K562 (cell line): ENCODE results near the gene GCSH. TPM values are rescaled to one million over a fixed set of nuclear protein-coding genes. Genes with fewer than 3 reads are reported as not detected.

Source experiments
- ATAC-seq: fragments of 200-7000 bp; cut with Tn5 transposase; 3 replicates; pipeline ENCODE4 v1.9.1; 2020; ENCODE audit warnings: moderate library complexity
- BruUV-seq: library from RNA; stranded (reverse); fragments of 400-500 nt; replicated peaks from 2 replicates; lab custom pipeline; 2021; lab: Mats Ljungman, UMichigan
- CTCF ChIA-PET: fragments of 300-600 bp; formaldehyde crosslinking; extraction: SDS; loops from one replicate; lab custom pipeline; 2021; ENCODE audit warnings: low intra/inter-chr PET ratio; lab: Yijun Ruan, JAX
- POLR2A ChIA-PET: fragments of 300-600, 350-650 bp; sonication (Branson Sonifier 250); formaldehyde crosslinking; extraction: SDS; loops from one replicate; lab custom pipeline; 2021; ENCODE audit warnings: antibody characterized with exemption, inconsistent platforms; lab: Yijun Ruan, JAX
- DNase-seq, 4 experiments: peaks; one replicate each; pipeline versions ENCODE4 v3.0.0 to v3.0.0-alpha.2; 2011 to 2018; ENCODE audit warnings: low spot score in 3 of 4, mixed read lengths in 3 of 4; ENCODE audit errors: extremely low read depth in 1 of 4
- FAIRE-seq: peaks from 2 replicates; lab custom pipeline; 2011; peaks lifted over from hg19 to GRCh38; lab: Jason Lieb, UNC
- H2AFZ ChIP-seq: 2 replicates; pipeline ENCODE4 v1.6.0; 2011; ENCODE audit warnings: low read depth, low read length, control low read depth, inconsistent platforms
- H3K27ac ChIP-seq: fragments of 200-600 bp; 3 replicates; pipeline ENCODE4 v1.8.0; 2011; ENCODE audit warnings: low read depth, mild to moderate bottlenecking, control low read depth, inconsistent platforms, low read length, moderate library complexity, mixed read lengths; ENCODE audit errors: extremely low read depth
- H3K27me3 ChIP-seq, 2 experiments: fragments of 300-600 bp in 1 of 2; 2 replicates in 1 of 2; 3 replicates in 1 of 2; pipeline versions ENCODE4 v1.6.0 to v1.8.0; 2011; ENCODE audit warnings: inconsistent platforms in 2 of 2, low read length in 2 of 2, mild to moderate bottlenecking in 1 of 2, mixed read lengths in 1 of 2, moderate library complexity in 1 of 2; ENCODE audit not compliant: control insufficient read depth in 2 of 2, insufficient read depth in 2 of 2
- H3K36me3 ChIP-seq: fragments of 300-600 bp; 3 replicates; pipeline ENCODE4 v1.8.0; 2011; ENCODE audit warnings: mild to moderate bottlenecking, low read length, inconsistent platforms; ENCODE audit not compliant: control insufficient read depth, insufficient read depth
- H3K4me1 ChIP-seq, 2 experiments: fragments of 200-600 bp in 1 of 2; replicated peaks in 1 of 2; 2 replicates in 1 of 2; 3 replicates in 1 of 2; pipeline versions ENCODE4 v1.5.1 to v1.8.0; 2011; ENCODE audit warnings: inconsistent platforms in 2 of 2, low read length in 2 of 2, mild to moderate bottlenecking in 1 of 2, mixed read lengths in 1 of 2, moderate library complexity in 1 of 2; ENCODE audit not compliant: control insufficient read depth in 2 of 2, insufficient read depth in 2 of 2
- H3K4me2 ChIP-seq: 2 replicates; pipeline ENCODE4 v1.6.1; 2011; ENCODE audit warnings: low read length, control low read depth, inconsistent platforms, mixed read lengths; ENCODE audit not compliant: insufficient read depth
- H3K4me3 ChIP-seq: fragments of 200-600 bp; sonication (generic), shearing (Covaris generic); 2 replicates; pipeline ENCODE4 v1.5.1; 2016; ENCODE audit warnings: control low read depth, inconsistent platforms
- H3K79me2 ChIP-seq: fragments of 200-600 bp; 3 replicates; pipeline ENCODE4 v1.8.0; 2011; ENCODE audit warnings: low read length, inconsistent platforms; ENCODE audit not compliant: control insufficient read depth, insufficient read depth
- H3K9ac ChIP-seq, 2 experiments: 2 replicates each; pipeline versions ENCODE4 v1.6.0 to v1.6.1; 2011; ENCODE audit warnings: low read depth in 2 of 2, low read length in 2 of 2, control low read depth in 1 of 2, inconsistent platforms in 1 of 2, mild to moderate bottlenecking in 1 of 2, mixed read lengths in 1 of 2; ENCODE audit not compliant: insufficient read depth in 1 of 2
- H3K9me1 ChIP-seq: one replicate; pipeline ENCODE4 v1.6.0; 2011; ENCODE audit warnings: inconsistent platforms, mild to moderate bottlenecking, low read length, moderate library complexity; ENCODE audit not compliant: control insufficient read depth, insufficient read depth
- H3K9me3 ChIP-seq: replicated peaks from 2 replicates; pipeline ENCODE4 v1.5.1; 2011; ENCODE audit warnings: low read depth, low read length, inconsistent platforms; ENCODE audit not compliant: control insufficient read depth, insufficient read depth
- H4K20me1 ChIP-seq: replicated peaks from 2 replicates; pipeline ENCODE4 v1.6.1; 2011; ENCODE audit warnings: low read length, inconsistent platforms, mixed read lengths; ENCODE audit not compliant: control insufficient read depth, insufficient read depth
- CHD1 ChIP-seq: fragments of 200-600 bp; sonication (generic); IDR thresholded peaks from one replicate; pipeline ENCODE4 v1.6.1; 2012; ENCODE audit warnings: mild to moderate bottlenecking, moderate library complexity, low read length, inconsistent platforms
- CXXC5 ChIP-seq: fragments of 250-450 bp; sonication (Bioruptor Pico); IDR thresholded peaks from 2 replicates; pipeline ENCODE4 v1.8.0; 2022; ENCODE audit warnings: inconsistent platforms, mild to moderate bottlenecking, moderate library complexity
- EGR1 ChIP-seq: fragments of 450-650 bp; conservative IDR thresholded peaks from 2 replicates; pipeline ENCODE4 v1.6.1; 2017; ENCODE audit warnings: mild to moderate bottlenecking
- EP400 ChIP-seq: fragments of 450-650 bp; IDR thresholded peaks from 2 replicates; pipeline ENCODE4 v1.6.1; 2017; ENCODE audit warnings: antibody characterized with exemption, mild to moderate bottlenecking, moderate library complexity
- KDM2B ChIP-seq: fragments of 250-450 bp; sonication (Bioruptor Pico); IDR thresholded peaks from 2 replicates; pipeline ENCODE4 v1.8.0; 2021; ENCODE audit warnings: mild to moderate bottlenecking, moderate library complexity
- NKRF ChIP-seq: fragments of 450-650 bp; IDR thresholded peaks from 2 replicates; pipeline ENCODE4 v1.6.1; 2016; ENCODE audit warnings: borderline replicate concordance
- THRA ChIP-seq: fragments of 450-650 bp; IDR thresholded peaks from 2 replicates; pipeline ENCODE4 v1.6.1; 2017; ENCODE audit warnings: mild to moderate bottlenecking, moderate library complexity
- ZC3H4 ChIP-seq: sonication (generic); formaldehyde crosslinking; IDR thresholded peaks from 2 replicates; pipeline ENCODE4 v1.9.0; 2021; ENCODE audit warnings: missing genetic modification reagents, borderline replicate concordance
- ZFX ChIP-seq: sonication (generic); formaldehyde crosslinking; IDR thresholded peaks from 2 replicates; pipeline ENCODE4 v1.8.0; 2022; ENCODE audit warnings: mild to moderate bottlenecking, missing genetic modification reagents, moderate library complexity
- ZNF639 ChIP-seq, 2 experiments: fragments of 200-800 bp in 1 of 2; sonication (Bioruptor generic) in 1 of 2; sonication (generic) in 1 of 2; formaldehyde crosslinking in 1 of 2; IDR thresholded peaks in 1 of 2; conservative IDR thresholded peaks in 1 of 2; 2 replicates each; pipeline versions ENCODE4 v1.5.0 to v1.6.1; 2016 to 2020; ENCODE audit warnings: missing compliant biosample characterization in 1 of 2, missing genetic modification characterization in 1 of 2, missing genetic modification reagents in 1 of 2
- WGBS: fragments of 100-300 bp; shearing (Covaris generic); methylation state at CpG from one replicate; pipeline ENCODE4 v1.1.6; 2016; ENCODE audit warnings: low coverage, mixed read lengths; ENCODE audit not compliant: insufficient coverage; ENCODE audit errors: missing lambda C conversion rate; 5-methylcytosine and 5-hydroxymethylcytosine counted together
- in situ Hi-C: fragments of 300-500 bp; cut with MboI; formaldehyde crosslinking; loops from 4 replicates; pipeline ENCODE4 v1.15.0; 2018; ENCODE audit warnings: inconsistent platforms, mixed read lengths
- intact Hi-C: fragments of 100-400 bp; cut with micrococcal nuclease; formaldehyde crosslinking; loops from 2 replicates; pipeline ENCODE4 v1.14.2; 2022
- polyA plus RNA-seq, 8 experiments: library from polyadenylated mRNA; depleted of rRNA in 4 of 8; stranded (reverse) in 5 of 8; unstranded in 3 of 8; fragments of >200 nt; fragmentation: Nextera tagmentation in 2 of 8; fragmentation: Illumina TruSeq in 1 of 8; extraction: Ambion mirVana in 2 of 8; extraction: Trizol in 1 of 8; gene quantifications; 2 replicates each; pipeline versions ENCODE4 v1.2.1 to v1.2.3, GENCODE V29; 2011 to 2014; ENCODE audit warnings: inconsistent platforms in 1 of 8, missing spikeins in 1 of 8
- total RNA-seq, 7 experiments: library from RNA; depleted of rRNA in 6 of 7; stranded (reverse); fragments of >200 nt in 6 of 7; fragmentation: Illumina TruSeq in 2 of 7; extraction: Trizol in 2 of 7; gene quantifications; 2 replicates each; pipeline versions ENCODE4 v1.2.1 to v1.2.3, GENCODE V29; 2011 to 2021; ENCODE audit warnings: low replicate concordance in 1 of 7

The GCSH gene
- total and polyA plus RNA-seq, 9 of the 15 experiments (the other 6 are each of a cell fraction or from before 2014, with no cell fraction given), result 35.0 to 121 (median 89.0) TPM

- CTCF ChIA-PET, result interaction anchor here (0.7 kb wide), 1 partner anchor 22 kb away, joined by 3 read pairs; no protein-coding TSS in a partner anchor
- Histone ChIP-seq H3K27ac (peak overlapping the region; percentile 92), H3K4me3 (peak overlapping the region; percentile 93), H3K9me1 (no peaks in the 10 kb centered on the region), H3K36me3 (peaks cover 31% of the 10 kb centered on the region), H3K4me2 (peak overlapping the region; percentile 78), H3K79me2 (peaks cover 55% of the 10 kb centered on the region), H2AFZ (peak overlapping the region; percentile 85), H3K9me3 (no peaks in the 10 kb centered on the region), H3K4me1 (peaks cover 21 to 26% of the 10 kb centered on the region in 2 experiments), H4K20me1 (no peaks in the 10 kb centered on the region), H3K27me3 (no peaks in the 10 kb centered on the region), H3K9ac (peak overlapping the region; percentile 81 to 97)
- no peak for DNase-seq
- in situ Hi-C loops, result no loop called here
- ATAC-seq, result peak; percentile 1
- FAIRE-seq, result no peak
- WGBS, result under 1% methylated on average over 13 of the region's 22 CpGs
- BruUV-seq, result no TSS peak
- POLR2A ChIA-PET, result interaction anchor here (0.6 kb wide), 1 partner anchor 71 kb away, joined by 3 read pairs; no protein-coding TSS in a partner anchor
- intact Hi-C loops, result loop anchor here (5.0 kb wide), 1 partner anchor 58 kb away; the partner anchor contains the start of gene ATMIN
- TF ChIP-seq ZC3H4 (CRISPR knock-in tag) (no peak), CHD1 (peak; percentile 66), ZNF639 (CRISPR knock-in tag; conservative IDR thresholded peaks at IDR 0.05 in 1 of 2, IDR thresholded peaks at IDR 0.05 in 1 of 2) (0 out of 4 replicates have a peak, but pooled peaks of 1 of the 2 experiments have one; percentile 8), NKRF (peak; percentile 62; the same call in 1 of the 2 replicates), THRA (no peak), ZFX (CRISPR knock-in tag) (peak; percentile 62), KDM2B (CRISPR knock-in tag) (peak; percentile 81; the same call in 1 of the 2 replicates), EGR1 (peak; percentile 74), EP400 (peak; percentile 50; the same call in 1 of the 2 replicates), CXXC5 (no peak)
Measured at GRCh38 chr16:81095653-81095952, 592 bp downstream of the GCSH start.
